NCI-H2196 (cell line): Measurements from ENCODE around the gene CHRNA1.

ENCODE experiments used
- DNase-seq: peaks from one replicate; lab custom pipeline; 2025; ENCODE audit not compliant: unreplicated experiment; lab: John Stamatoyannopoulos, UW

Gene CHRNA1

GRCh38 chr2:174761837-174762236, 2.4 kb downstream of the CHRNA1 start:
- no peak for DNase-seq

- no peak for DNase-seq
These were observed 3.3 kb downstream of the CHRNA1 start for GRCh38 chr2:174760845-174761473.

- no peak for DNase-seq
These were observed 4.7 kb downstream of the CHRNA1 start for GRCh38 chr2:174759381-174760065.

GRCh38 chr2:174756743-174757142, 7.5 kb downstream of the CHRNA1 start:
- DNase-seq = no peak

- DNase-seq = no peak
These were observed 11.1 kb downstream of the CHRNA1 start for GRCh38 chr2:174753038-174753633.

- DNase-seq = no peak
These were observed 11.8 kb downstream of the CHRNA1 start for GRCh38 chr2:174752403-174753037.

- no peak for DNase-seq
These were observed 13.3 kb downstream of the CHRNA1 start for GRCh38 chr2:174750923-174751441.

GRCh38 chr2:174749793-174750192, 14.5 kb downstream of the CHRNA1 start:
- no peak for DNase-seq

- DNase-seq = peak; percentile 60
These were observed 15.3 kb downstream of the CHRNA1 start for GRCh38 chr2:174748948-174749347.

- DNase-seq = no peak
These were observed 19.1 kb downstream of the CHRNA1 start for GRCh38 chr2:174745142-174745541.

GRCh38 chr2:174744111-174744510, 20.2 kb downstream of the CHRNA1 start:
- no peak for DNase-seq

- DNase-seq = peak; percentile 23
These were observed 23.6 kb downstream of the CHRNA1 start for GRCh38 chr2:174740721-174741120.

GRCh38 chr2:174738841-174739240, 25.4 kb downstream of the CHRNA1 start:
- DNase-seq = no peak

GRCh38 chr2:174731546-174731945, 32.7 kb downstream of the CHRNA1 start:
- no peak for DNase-seq

- DNase-seq = no peak
These were observed 33.6 kb downstream of the CHRNA1 start for GRCh38 chr2:174730698-174731018.

GRCh38 chr2:174729797-174730697, 34.2 kb downstream of the CHRNA1 start:
- no peak for DNase-seq

GRCh38 chr2:174728096-174728495, 36.2 kb downstream of the CHRNA1 start:
- DNase-seq = no peak

- DNase-seq = no peak
These were observed 38.1 kb downstream of the CHRNA1 start for GRCh38 chr2:174726212-174726611.

- no peak for DNase-seq
These were observed 41.2 kb downstream of the CHRNA1 start for GRCh38 chr2:174722942-174723592.

- no peak for DNase-seq
These were observed 45.3 kb downstream of the CHRNA1 start for GRCh38 chr2:174719016-174719415.
